HT-29 (cell line): ENCODE data around the gene NTNG2. TPM values are rescaled to one million over a fixed set of nuclear protein-coding genes. Genes with fewer than 3 reads are reported as not detected.

Experiments used
- DNase-seq: peaks from one replicate; pipeline ENCODE4 v3.0.0-alpha.2; 2015; ENCODE audit warnings: low spot score
- total RNA-seq: library from RNA; depleted of rRNA; stranded (reverse); fragments of >200 nt; shearing (Covaris generic); gene quantifications from 2 replicates; pipeline ENCODE4 v1.2.3, GENCODE V29; 2014

NTNG2 gene
- total RNA-seq, 1 experiment from 2014 or later = not detected

DNA sequence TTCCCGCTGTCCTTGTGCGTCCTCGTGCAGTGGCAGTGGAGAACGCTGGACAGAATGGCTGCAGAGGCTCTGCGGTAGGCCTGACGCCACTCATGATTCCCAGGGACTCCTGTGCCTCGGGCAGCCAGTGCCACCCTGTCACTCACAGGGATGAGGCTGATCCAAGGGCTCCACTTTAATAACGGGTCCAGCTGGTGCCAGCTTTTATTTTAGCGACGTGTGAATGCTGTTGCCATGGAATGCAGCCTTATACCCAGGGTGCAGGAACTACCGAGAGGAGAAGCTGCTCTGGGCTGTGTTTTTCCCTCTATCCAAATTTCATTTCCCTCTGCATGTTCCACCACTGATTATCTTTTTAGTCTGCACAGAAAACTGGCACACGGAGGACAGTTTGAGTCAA lies 15.8 kb upstream of the NTNG2 start:
- DNase-seq = no peak

- DNase-seq = no peak
Observed at GRCh38 chr9:132146575-132146974, 15.3 kb upstream of the NTNG2 start.

- DNase-seq = no peak
Observed at GRCh38 chr9:132147331-132147730, 14.5 kb upstream of the NTNG2 start.

DNA sequence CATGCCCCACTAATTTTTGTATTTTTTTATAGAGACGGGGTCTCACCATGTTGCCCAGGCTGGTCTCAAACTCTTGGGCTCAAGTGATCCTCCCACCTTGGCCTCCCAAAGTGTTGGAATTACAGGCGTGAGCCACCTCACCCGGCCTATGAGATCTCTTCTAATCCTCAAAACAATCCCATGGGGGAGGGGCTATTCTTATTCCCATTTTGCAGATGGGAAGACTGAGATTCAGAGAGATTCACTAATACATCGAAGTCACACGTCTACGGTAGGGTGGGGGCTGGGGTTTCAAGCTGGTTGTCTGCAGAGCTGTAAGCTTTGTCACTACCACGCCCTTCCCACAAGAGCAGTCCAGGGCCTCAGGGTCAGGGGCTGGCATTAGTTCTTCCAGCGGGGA lies 14.0 kb upstream of the NTNG2 start:
- DNase-seq = no peak

DNA sequence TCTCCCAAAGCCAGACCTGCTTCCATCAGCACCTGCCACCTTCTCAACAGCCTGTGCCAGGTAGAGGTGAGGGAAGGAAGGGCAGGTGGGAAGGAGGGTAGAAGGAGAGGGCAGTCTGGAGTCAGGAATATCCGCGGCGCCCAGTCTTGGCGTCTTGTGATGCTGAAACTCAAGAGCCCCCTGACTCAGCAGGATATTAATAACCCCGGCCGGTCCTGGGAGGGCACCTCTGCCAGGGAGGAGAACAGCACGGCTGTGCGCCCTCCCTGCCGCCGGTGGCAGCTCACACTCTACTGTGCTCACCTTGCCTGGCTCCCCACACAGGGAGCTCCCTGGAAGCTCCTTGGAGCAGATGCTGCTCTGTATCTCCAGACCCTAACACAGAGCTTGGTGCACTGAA lies 11.6 kb upstream of the NTNG2 start:
- DNase-seq = no peak

- DNase-seq = no peak
Observed at GRCh38 chr9:132151118-132151517, 10.7 kb upstream of the NTNG2 start.

GRCh38 chr9:132152231-132152630 lies 9.6 kb upstream of the NTNG2 start:
- DNase-seq = no peak

DNA sequence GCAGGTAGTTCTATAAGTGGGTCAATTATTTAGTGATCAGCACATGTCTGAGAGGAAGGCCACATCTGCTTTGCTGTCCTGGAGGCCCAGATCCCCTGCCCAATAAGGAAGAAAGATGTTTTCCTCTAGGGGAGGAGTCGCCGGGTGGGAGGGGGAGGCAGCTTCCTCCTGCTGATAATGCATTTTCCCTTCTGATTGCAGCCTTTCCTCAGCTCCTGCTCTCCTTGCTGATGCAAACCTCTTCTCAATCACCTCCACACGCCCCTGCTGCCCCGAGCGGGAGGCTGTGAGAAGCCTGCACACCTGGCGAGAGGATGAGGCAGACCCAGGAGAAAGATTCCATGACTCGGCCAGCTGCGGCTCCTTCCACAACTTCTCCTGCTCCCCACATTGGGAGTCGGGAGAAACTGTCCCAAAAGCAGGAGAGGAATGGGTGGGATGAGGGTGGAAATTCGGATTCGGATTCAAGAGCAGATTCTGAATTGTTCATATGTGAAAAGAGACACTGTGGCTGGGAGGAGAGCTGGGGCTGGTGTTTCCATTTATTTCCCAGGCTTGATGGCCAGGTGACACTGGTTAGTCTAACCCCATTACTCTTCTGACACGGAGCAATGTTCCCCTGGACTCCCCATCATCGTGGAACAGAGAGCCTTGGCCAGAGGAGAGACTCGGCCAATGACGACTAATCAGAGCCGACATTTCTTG lies 6.8 kb upstream of the NTNG2 start:
- DNase-seq = no peak

DNA sequence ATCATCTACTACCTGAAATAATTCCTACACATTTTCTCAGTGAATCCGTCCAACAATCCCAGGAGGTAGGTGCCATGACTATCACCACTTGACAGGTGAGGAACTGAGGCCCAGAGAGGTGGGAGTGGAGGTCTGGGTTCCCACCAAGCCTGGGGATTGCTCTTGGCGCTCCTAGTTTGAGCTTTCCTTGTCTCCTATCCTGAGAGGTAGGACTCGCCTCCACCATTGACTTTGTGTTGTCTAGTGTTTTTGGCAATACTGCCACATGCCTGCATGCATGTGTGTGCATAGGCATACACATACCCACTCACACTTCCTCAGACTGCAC lies 6.3 kb upstream of the NTNG2 start:
- DNase-seq = no peak

- no peak for DNase-seq
Observed at GRCh38 chr9:132156262-132156661, 5.6 kb upstream of the NTNG2 start.

- no peak for DNase-seq
Observed at GRCh38 chr9:132157347-132158116, 4.3 kb upstream of the NTNG2 start.

DNA sequence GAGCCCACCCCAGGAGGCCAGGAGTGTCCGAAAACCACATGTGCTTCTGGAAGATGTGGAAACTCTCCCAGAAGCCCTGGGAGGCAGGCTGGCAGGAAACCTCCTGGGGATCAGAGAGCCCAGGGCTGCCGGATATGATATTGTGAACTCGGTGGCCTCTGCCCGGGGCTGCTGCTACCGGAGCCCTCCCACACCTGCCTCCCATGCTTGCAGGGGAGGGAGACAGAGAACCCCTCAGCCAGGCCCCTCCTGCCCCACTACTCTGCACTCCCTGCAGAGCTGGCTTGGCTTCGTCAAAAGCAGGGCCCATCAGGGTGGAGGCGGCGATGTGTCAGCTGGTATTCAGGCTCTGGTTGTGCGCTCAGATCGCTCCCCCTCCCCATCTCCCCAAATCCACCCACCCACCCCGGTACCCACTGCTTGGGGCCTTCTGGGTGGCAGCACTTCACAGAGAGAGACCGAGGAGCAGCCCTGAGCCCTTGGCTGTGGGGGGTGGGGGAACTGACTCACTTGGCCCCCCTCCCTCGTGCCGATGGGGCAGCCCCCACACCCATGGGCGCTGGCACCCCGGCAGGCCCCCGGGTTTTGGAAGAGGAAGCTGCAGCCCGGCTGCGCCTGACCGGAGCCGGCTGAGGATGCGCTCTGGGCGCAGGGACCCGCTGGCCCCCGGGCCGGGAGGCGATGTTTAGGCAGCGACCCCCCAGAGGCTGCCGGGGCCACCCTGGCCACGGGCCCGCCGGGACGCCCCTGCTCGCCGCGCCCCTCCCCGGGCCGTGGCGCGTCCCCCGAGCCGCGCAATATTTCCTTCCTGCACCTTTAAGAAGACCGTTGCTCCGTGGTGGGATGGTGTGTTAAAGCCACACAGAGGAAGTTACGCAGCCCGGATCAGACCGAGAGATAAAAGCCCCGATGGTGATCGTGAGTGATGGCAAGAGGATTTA lies 786 bp upstream of the NTNG2 start:
- DNase-seq = no peak

- no peak for DNase-seq
Observed at GRCh38 chr9:132162764-132163456, 1.1 kb downstream of the NTNG2 start.

GRCh38 chr9:132163457-132163875 lies 1.6 kb downstream of the NTNG2 start:
- no peak for DNase-seq

GRCh38 chr9:132163876-132164603 lies 2.2 kb downstream of the NTNG2 start:
- DNase-seq = no peak

GRCh38 chr9:132164604-132165362 lies 2.9 kb downstream of the NTNG2 start:
- DNase-seq = peak; percentile 38

- DNase-seq = no peak
Observed at GRCh38 chr9:132166599-132166998, 4.7 kb downstream of the NTNG2 start.

DNA sequence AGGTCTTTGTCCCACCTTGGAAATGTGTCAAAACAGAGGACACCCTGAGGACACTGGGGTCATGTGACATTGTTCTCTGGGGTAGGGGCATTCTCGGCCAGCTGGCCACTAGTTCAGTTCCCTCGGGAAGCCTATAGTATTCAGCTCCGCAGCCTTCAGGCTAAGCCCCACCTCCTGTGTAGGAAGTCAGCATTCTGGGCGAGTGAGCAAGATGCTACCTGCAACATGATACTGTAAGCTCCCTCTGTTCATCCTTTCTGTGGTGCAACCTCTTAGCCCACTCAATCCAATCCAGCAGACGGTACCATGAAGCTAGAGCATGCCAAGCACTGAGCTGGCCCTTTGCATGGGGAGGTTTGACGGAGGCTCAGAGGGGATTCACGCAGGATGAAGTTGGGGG lies 5.3 kb downstream of the NTNG2 start:
- no peak for DNase-seq

DNA sequence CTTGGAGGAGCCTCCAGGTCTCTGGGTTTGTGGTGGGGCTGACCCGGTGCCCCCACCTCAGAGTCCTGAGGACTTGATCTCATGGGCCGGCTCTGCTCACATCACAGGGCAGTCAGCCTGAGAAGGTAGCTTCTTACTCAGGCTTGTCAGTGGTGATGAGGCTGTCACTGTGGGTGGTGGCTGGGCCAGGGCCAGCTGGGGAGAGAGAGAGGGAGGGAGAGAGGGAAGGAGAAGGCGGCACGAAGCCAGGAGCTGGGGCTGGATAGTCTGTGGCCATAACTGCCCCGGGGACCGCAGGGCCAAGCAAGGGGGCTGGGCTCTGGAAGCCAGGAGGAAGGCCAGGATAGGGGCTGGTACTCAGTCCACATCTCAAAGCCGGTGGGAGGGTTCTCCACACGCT lies 6.5 kb downstream of the NTNG2 start:
- DNase-seq = no peak

- no peak for DNase-seq
Observed at GRCh38 chr9:132168851-132169250, 7.0 kb downstream of the NTNG2 start.
